Activated CD8-positive, alpha-beta memory T cell treated with anti-CD3 and anti-CD28 coated beads for 48 hours (primary cell): ENCODE measurements around the gene RNF182.

Experiments used
- DNase-seq, 3 experiments: peaks; one replicate each; pipeline ENCODE4 v3.0.0-alpha.2; 2020; ENCODE audit warnings: low read depth in 2 of 3, low spot score in 2 of 3

RNF182 gene

DNA sequence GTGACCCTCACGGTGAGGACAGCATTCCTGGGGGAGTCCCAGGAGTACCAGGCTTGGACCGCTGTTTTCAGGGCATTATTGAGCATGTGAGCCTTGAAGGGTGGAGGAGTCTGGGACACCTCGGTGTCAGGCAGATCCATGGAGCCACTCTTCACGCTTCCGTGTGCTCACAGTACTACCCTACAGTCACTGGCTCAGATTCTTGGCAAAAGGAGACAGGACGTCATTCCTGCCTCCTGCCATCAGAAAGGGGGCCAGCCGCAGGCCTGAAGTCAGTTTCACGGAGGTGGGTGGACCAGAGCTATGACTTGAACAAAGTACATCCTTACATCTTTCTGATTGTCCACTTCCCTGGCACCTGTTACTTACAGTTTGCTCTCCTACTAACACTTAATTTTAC is 103.9 kb downstream of the RNF182 start:
- DNase-seq, result no peak

DNA sequence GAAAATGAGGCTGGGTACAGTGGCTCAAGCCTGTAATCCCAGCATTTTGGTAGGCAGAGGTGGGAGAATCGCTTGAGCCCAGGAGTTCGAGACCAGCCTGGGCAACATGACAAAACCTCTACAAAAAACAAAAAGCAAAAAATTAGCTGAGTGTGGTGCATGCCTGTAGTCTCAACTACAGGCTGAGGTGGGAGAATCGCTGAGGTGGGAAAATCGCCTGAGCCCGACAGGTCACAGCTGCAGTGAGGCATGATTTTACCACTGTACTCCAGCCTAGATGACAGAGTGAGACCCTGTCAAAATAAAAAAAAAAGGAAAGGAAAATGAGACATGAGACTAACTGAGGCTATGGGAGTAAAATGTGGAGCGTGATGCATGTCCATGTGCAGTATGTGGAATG is 104.9 kb downstream of the RNF182 start:
- DNase-seq, result no peak
